ENCODE measurements around the gene OAS3.

Gene OAS3

DNA sequence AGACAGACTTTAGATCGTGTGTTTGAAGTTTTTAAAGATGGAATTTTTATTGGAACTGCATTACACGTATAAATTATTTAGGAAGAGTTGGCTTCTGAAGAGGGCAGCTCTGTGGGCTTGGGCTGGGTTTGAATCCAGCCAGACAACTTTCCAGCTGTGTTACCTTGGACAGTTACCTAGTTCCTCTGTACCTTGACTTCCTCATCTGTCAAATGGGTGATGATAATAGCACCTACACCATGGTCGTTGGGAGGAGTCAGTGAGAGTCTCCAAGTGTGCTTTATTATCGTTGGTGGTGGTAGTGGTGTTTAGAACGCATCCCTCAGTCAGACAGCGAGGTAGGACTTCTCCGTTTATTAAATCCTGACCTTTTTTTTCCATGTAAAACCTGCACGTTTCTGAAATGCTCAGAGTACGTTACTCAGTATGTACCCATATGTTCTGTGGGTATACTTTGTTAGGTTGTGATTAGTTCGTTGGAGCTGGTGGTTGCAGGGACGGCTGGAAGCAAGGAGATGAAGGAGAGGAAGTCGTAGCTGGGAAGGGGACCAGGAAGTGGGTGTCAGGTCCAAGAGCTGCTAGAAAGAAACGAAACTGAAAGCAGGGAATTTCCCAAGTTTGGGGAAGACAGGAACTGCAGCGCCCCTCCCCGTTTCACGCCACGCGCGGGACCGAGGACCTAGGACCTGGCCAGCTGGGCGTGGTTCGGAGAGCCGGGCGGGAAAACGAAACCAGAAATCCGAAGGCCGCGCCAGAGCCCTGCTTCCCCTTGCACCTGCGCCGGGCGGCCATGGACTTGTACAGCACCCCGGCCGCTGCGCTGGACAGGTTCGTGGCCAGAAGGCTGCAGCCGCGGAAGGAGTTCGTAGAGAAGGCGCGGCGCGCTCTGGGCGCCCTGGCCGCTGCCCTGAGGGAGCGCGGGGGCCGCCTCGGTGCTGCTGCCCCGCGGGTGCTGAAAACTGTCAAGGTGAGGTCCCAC lies at the start of gene OAS3 (continued):
- TF ChIP-seq, protein P1, sequence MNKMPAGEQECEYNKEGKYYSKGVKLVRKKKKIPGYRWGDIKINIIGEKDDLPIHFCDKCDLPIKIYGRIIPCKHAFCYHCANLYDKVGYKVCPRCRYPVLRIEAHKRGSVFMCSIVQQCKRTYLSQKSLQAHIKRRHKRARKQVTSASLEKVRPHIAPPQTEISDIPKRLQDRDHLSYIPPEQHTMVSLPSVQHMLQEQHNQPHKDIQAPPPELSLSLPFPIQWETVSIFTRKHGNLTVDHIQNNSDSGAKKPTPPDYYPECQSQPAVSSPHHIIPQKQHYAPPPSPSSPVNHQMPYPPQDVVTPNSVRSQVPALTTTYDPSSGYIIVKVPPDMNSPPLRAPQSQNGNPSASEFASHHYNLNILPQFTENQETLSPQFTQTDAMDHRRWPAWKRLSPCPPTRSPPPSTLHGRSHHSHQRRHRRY (tag by site-specific recombination; IDR thresholded peaks at IDR 0.05), result no peak
- peak; percentile 64 for TF ChIP-seq SP3 (tag by site-specific recombination; IDR thresholded peaks at IDR 0.05)
- TF ChIP-seq, protein P2, sequence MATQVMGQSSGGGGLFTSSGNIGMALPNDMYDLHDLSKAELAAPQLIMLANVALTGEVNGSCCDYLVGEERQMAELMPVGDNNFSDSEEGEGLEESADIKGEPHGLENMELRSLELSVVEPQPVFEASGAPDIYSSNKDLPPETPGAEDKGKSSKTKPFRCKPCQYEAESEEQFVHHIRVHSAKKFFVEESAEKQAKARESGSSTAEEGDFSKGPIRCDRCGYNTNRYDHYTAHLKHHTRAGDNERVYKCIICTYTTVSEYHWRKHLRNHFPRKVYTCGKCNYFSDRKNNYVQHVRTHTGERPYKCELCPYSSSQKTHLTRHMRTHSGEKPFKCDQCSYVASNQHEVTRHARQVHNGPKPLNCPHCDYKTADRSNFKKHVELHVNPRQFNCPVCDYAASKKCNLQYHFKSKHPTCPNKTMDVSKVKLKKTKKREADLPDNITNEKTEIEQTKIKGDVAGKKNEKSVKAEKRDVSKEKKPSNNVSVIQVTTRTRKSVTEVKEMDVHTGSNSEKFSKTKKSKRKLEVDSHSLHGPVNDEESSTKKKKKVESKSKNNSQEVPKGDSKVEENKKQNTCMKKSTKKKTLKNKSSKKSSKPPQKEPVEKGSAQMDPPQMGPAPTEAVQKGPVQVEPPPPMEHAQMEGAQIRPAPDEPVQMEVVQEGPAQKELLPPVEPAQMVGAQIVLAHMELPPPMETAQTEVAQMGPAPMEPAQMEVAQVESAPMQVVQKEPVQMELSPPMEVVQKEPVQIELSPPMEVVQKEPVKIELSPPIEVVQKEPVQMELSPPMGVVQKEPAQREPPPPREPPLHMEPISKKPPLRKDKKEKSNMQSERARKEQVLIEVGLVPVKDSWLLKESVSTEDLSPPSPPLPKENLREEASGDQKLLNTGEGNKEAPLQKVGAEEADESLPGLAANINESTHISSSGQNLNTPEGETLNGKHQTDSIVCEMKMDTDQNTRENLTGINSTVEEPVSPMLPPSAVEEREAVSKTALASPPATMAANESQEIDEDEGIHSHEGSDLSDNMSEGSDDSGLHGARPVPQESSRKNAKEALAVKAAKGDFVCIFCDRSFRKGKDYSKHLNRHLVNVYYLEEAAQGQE (tag by site-specific recombination; IDR thresholded peaks at IDR 0.05), result 0 out of 2 replicates have a peak, but pooled peaks have one; percentile 22
- TF ChIP-seq, protein P3, sequence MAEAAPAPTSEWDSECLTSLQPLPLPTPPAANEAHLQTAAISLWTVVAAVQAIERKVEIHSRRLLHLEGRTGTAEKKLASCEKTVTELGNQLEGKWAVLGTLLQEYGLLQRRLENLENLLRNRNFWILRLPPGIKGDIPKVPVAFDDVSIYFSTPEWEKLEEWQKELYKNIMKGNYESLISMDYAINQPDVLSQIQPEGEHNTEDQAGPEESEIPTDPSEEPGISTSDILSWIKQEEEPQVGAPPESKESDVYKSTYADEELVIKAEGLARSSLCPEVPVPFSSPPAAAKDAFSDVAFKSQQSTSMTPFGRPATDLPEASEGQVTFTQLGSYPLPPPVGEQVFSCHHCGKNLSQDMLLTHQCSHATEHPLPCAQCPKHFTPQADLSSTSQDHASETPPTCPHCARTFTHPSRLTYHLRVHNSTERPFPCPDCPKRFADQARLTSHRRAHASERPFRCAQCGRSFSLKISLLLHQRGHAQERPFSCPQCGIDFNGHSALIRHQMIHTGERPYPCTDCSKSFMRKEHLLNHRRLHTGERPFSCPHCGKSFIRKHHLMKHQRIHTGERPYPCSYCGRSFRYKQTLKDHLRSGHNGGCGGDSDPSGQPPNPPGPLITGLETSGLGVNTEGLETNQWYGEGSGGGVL (tag by site-specific recombination; IDR thresholded peaks at IDR 0.05), result no peak
- TF ChIP-seq, protein P4, sequence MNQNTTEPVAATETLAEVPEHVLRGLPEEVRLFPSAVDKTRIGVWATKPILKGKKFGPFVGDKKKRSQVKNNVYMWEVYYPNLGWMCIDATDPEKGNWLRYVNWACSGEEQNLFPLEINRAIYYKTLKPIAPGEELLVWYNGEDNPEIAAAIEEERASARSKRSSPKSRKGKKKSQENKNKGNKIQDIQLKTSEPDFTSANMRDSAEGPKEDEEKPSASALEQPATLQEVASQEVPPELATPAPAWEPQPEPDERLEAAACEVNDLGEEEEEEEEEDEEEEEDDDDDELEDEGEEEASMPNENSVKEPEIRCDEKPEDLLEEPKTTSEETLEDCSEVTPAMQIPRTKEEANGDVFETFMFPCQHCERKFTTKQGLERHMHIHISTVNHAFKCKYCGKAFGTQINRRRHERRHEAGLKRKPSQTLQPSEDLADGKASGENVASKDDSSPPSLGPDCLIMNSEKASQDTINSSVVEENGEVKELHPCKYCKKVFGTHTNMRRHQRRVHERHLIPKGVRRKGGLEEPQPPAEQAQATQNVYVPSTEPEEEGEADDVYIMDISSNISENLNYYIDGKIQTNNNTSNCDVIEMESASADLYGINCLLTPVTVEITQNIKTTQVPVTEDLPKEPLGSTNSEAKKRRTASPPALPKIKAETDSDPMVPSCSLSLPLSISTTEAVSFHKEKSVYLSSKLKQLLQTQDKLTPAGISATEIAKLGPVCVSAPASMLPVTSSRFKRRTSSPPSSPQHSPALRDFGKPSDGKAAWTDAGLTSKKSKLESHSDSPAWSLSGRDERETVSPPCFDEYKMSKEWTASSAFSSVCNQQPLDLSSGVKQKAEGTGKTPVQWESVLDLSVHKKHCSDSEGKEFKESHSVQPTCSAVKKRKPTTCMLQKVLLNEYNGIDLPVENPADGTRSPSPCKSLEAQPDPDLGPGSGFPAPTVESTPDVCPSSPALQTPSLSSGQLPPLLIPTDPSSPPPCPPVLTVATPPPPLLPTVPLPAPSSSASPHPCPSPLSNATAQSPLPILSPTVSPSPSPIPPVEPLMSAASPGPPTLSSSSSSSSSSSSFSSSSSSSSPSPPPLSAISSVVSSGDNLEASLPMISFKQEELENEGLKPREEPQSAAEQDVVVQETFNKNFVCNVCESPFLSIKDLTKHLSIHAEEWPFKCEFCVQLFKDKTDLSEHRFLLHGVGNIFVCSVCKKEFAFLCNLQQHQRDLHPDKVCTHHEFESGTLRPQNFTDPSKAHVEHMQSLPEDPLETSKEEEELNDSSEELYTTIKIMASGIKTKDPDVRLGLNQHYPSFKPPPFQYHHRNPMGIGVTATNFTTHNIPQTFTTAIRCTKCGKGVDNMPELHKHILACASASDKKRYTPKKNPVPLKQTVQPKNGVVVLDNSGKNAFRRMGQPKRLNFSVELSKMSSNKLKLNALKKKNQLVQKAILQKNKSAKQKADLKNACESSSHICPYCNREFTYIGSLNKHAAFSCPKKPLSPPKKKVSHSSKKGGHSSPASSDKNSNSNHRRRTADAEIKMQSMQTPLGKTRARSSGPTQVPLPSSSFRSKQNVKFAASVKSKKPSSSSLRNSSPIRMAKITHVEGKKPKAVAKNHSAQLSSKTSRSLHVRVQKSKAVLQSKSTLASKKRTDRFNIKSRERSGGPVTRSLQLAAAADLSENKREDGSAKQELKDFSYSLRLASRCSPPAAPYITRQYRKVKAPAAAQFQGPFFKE (tag by site-specific recombination; IDR thresholded peaks at IDR 0.05; ENCODE audit: borderline replicate concordance), result no peak
- TF ChIP-seq, protein P5, sequence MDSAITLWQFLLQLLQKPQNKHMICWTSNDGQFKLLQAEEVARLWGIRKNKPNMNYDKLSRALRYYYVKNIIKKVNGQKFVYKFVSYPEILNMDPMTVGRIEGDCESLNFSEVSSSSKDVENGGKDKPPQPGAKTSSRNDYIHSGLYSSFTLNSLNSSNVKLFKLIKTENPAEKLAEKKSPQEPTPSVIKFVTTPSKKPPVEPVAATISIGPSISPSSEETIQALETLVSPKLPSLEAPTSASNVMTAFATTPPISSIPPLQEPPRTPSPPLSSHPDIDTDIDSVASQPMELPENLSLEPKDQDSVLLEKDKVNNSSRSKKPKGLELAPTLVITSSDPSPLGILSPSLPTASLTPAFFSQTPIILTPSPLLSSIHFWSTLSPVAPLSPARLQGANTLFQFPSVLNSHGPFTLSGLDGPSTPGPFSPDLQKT (IDR thresholded peaks at IDR 0.05; ENCODE audit: borderline replicate concordance, low read depth, low read length), result no peak
- TF ChIP-seq ZNF514 (tag by site-specific recombination; IDR thresholded peaks at IDR 0.05), result no peak
- no peak; the same call in 1 of the 2 replicates for TF ChIP-seq ZNF76 (tag by site-specific recombination; IDR thresholded peaks at IDR 0.05; ENCODE audit: borderline replicate concordance, low read depth)
- TF ChIP-seq ZNF560 (tag by site-specific recombination; IDR thresholded peaks at IDR 0.05; ENCODE audit: borderline replicate concordance), result no peak
- no peak for TF ChIP-seq ZNF596 (tag by site-specific recombination; IDR thresholded peaks at IDR 0.05)
- TF ChIP-seq ZNF530 (tag by site-specific recombination; IDR thresholded peaks at IDR 0.05; ENCODE audit: low read depth), result no peak
- no peak for TF ChIP-seq ZNF629 (tag by site-specific recombination; IDR thresholded peaks at IDR 0.05)
- no peak for TF ChIP-seq HOXA7 (CRISPR knock-in tag; IDR thresholded peaks at IDR 0.05; ENCODE audit: borderline replicate concordance)
- TF ChIP-seq KLF9 (tag by site-specific recombination; IDR thresholded peaks at IDR 0.05; ENCODE audit: low read depth), result peak; percentile 71
- TF ChIP-seq, protein P6, sequence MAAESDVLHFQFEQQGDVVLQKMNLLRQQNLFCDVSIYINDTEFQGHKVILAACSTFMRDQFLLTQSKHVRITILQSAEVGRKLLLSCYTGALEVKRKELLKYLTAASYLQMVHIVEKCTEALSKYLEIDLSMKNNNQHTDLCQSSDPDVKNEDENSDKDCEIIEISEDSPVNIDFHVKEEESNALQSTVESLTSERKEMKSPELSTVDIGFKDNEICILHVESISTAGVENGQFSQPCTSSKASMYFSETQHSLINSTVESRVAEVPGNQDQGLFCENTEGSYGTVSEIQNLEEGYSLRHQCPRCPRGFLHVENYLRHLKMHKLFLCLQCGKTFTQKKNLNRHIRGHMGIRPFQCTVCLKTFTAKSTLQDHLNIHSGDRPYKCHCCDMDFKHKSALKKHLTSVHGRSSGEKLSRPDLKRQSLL (tag by site-specific recombination; IDR thresholded peaks at IDR 0.05), result no peak
- TF ChIP-seq, protein P7, sequence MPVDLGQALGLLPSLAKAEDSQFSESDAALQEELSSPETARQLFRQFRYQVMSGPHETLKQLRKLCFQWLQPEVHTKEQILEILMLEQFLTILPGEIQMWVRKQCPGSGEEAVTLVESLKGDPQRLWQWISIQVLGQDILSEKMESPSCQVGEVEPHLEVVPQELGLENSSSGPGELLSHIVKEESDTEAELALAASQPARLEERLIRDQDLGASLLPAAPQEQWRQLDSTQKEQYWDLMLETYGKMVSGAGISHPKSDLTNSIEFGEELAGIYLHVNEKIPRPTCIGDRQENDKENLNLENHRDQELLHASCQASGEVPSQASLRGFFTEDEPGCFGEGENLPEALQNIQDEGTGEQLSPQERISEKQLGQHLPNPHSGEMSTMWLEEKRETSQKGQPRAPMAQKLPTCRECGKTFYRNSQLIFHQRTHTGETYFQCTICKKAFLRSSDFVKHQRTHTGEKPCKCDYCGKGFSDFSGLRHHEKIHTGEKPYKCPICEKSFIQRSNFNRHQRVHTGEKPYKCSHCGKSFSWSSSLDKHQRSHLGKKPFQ (tag by site-specific recombination; IDR thresholded peaks at IDR 0.05), result no peak
- TF ChIP-seq FEZF1 (tag by site-specific recombination; IDR thresholded peaks at IDR 0.05), result no peak
- no peak for TF ChIP-seq TRIM28 (IDR thresholded peaks at IDR 0.05; ENCODE audit: borderline replicate concordance, low read length)
- TF ChIP-seq KLF1 (tag by site-specific recombination; IDR thresholded peaks at IDR 0.05), result peak; percentile 69
- no peak for TF ChIP-seq GLIS1 (tag by site-specific recombination; IDR thresholded peaks at IDR 0.05)
- TF ChIP-seq TCF7L2 (IDR thresholded peaks at IDR 0.05; ENCODE audit: borderline replicate concordance, low read depth, low read length), result no peak
